Tibial nerve (tissue), 4 donors: ENCODE measurements around the gene PRDX5. TPM values are rescaled to one million over a fixed set of nuclear protein-coding genes. Genes with fewer than 3 reads are reported as not detected.

Experiments
- DNase-seq, 2 donors: peaks; one replicate each; pipeline ENCODE4 v3.0.0-alpha.2; 2019; ENCODE audit warnings: low spot score in 2 of 2
- H3K27ac ChIP-seq, 4 donors: fragments of 200-600 bp; sonication (generic) in 3 of 4; one replicate each; pipeline ENCODE4 v1.5.1; 2017 to 2019; ENCODE audit warnings: mild to moderate bottlenecking in 1 of 4
- H3K27me3 ChIP-seq, 2 donors: fragments of 200-600 bp; sonication (generic) in 1 of 2; one replicate each; pipeline versions ENCODE4 v1.5.1 to v1.6.0; 2017 to 2019
- H3K36me3 ChIP-seq, 3 donors: fragments of 200-600 bp; sonication (generic); one replicate each; pipeline ENCODE4 v1.5.1; 2018 to 2019
- H3K4me1 ChIP-seq, 4 donors: fragments of 200-600 bp; sonication (generic) in 3 of 4; one replicate each; pipeline ENCODE4 v1.5.1; 2017 to 2019
- H3K4me3 ChIP-seq, 4 donors: fragments of 200-600 bp; sonication (generic) in 3 of 4; one replicate each; pipeline ENCODE4 v1.5.1; 2017 to 2019; ENCODE audit warnings: mild to moderate bottlenecking in 1 of 4, moderate library complexity in 1 of 4
- H3K9me3 ChIP-seq, 4 donors: fragments of 200-600 bp; sonication (generic) in 3 of 4; one replicate each; pipeline ENCODE4 v1.5.1; 2017 to 2019
- EP300 ChIP-seq, 2 donors: sonication (generic); formaldehyde crosslinking; IDR thresholded peaks; one replicate each; pipeline ENCODE4 v1.6.1; 2017; ENCODE audit warnings: antibody characterized with exemption in 2 of 2, mild to moderate bottlenecking in 1 of 2
- POLR2A ChIP-seq, 2 donors: fragments of 450-650 bp; IDR thresholded peaks; one replicate each; pipeline ENCODE4 v1.6.1; 2017; ENCODE audit warnings: antibody characterized with exemption in 2 of 2, mild to moderate bottlenecking in 2 of 2, moderate library complexity in 2 of 2
- WGBS, 2 donors: methylation state at CpG; one replicate each; pipeline ENCODE4 v1.1.5; 2018; 5-methylcytosine and 5-hydroxymethylcytosine counted together
- total RNA-seq, 4 donors: library from RNA; depleted of rRNA; stranded (reverse); fragments of >200 nt; gene quantifications; one replicate each; pipeline ENCODE4 v1.1.0, GENCODE V29; 2016
- TF ChIP-seq, protein P1 (sequence below), 5 experiments: fragments of 200-600 bp in 3 of 5; fragments of 450-650 bp in 2 of 5; sonication (generic) in 3 of 5; IDR thresholded peaks; one replicate each; pipeline ENCODE4 v1.5.1; 2016 to 2019; ENCODE audit warnings: antibody characterized with exemption in 5 of 5, mild to moderate bottlenecking in 3 of 5, moderate library complexity in 2 of 5

The PRDX5 gene
- total RNA-seq, 4 donors from 2014 or later, result 142 to 246 (median 204) TPM

DNA sequence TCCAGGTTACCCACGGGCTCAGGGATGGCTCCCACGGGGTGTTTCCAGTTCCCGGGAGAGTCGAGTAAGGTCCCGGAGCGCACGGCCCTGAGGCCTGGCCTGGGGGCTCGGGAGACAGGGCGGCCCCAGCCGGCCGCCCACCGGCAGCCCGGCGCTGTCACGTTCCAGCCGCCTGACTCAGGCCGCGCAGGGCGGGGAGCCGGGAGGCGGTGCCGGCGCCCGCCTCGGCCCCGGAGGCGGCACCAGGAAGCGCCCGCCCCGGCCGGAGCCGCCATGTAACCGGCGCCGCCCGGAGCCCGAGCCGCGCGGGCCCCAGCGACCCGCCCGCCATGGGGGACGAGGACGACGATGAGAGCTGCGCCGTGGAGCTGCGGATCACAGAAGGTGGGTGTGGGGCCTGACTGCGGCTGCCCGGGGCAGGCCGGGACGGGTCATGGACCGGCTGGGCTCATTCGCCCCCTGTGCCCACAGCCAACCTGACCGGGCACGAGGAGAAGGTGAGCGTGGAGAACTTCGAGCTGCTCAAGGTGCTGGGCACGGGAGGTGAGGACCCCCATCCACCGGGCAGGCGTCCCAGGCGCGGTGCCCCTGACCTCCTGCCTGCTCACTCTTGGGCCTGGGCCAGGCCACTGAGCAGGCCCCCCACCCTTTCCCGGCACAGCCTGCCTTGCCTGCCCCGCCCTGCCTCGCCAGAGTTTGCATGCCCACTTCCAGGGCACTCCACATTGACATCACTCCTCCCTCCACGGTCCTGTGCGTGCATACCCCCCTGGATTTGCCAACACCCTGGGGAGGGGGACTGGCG is 41.2 kb downstream of the PRDX5 start, which contains the start of gene RPS6KA4:
Gene RPS6KA4 (plus strand): TSS at position 256 of the 805 bp plus-strand sequence. CDS start 74 bp downstream, at position 330.
- TF ChIP-seq EP300 (IDR thresholded peaks at IDR 0.05) (peak in 1 of 2 donors; percentile 66), POLR2A (IDR thresholded peaks at IDR 0.05) (peak; percentile 71 to 80)
- TF ChIP-seq, protein P1, sequence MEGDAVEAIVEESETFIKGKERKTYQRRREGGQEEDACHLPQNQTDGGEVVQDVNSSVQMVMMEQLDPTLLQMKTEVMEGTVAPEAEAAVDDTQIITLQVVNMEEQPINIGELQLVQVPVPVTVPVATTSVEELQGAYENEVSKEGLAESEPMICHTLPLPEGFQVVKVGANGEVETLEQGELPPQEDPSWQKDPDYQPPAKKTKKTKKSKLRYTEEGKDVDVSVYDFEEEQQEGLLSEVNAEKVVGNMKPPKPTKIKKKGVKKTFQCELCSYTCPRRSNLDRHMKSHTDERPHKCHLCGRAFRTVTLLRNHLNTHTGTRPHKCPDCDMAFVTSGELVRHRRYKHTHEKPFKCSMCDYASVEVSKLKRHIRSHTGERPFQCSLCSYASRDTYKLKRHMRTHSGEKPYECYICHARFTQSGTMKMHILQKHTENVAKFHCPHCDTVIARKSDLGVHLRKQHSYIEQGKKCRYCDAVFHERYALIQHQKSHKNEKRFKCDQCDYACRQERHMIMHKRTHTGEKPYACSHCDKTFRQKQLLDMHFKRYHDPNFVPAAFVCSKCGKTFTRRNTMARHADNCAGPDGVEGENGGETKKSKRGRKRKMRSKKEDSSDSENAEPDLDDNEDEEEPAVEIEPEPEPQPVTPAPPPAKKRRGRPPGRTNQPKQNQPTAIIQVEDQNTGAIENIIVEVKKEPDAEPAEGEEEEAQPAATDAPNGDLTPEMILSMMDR (IDR thresholded peaks at IDR 0.05), result peak in 2 of 5 experiments; percentile 49 to 63
- Histone ChIP-seq H3K4me1 (peaks cover 0 to 44% (median 27%) of the 10 kb centered on the region in 4 donors), H3K9me3 (no peaks in the 10 kb centered on the region), H3K36me3 (peaks cover 0 to 40% (median 4%) of the 10 kb centered on the region in 3 donors), H3K27ac (peak within 1 kb of the TSS; percentile 84 to 94 (median 90)), H3K27me3 (no peaks in the 10 kb centered on the region), H3K4me3 (peak within 1 kb of the TSS; percentile 73 to 93 (median 82))
- 0 to 1% methylated on average over 10 to 69 of the region's 70 CpGs for WGBS, 2 donors
- DNase-seq, result peak; percentile 14 to 49

DNA sequence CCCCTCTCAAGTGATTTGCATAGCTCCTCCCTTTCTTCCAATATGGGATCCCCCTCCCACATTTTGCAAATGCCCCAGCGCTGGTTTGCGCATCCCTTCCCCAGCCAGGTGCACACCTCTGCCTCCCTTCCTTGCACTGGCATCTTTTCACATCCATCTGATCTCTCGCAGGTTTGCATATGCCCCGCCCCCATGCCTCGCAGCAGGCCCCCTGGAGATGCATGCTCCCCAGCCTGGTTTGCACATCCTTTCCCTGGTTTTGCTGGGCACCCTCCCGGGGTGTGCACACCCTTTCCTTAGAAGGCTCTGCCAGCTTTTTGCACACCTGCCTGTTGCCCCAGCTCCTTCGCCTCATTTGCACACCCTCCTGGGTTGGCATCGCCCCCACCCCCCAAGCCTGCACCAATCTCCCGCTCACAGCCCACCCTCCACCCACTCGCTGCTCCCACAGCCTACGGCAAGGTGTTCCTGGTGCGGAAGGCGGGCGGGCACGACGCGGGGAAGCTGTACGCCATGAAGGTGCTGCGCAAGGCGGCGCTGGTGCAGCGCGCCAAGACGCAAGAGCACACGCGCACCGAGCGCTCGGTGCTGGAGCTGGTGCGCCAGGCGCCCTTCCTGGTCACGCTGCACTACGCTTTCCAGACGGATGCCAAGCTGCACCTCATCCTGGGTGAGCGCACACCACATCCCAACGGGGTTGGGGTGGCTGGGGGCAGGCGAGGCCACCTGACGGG is 42.0 kb downstream of the PRDX5 start:
- Histone ChIP-seq H3K4me1 (peaks cover 0 to 42% (median 27%) of the 10 kb centered on the region in 4 donors), H3K27ac (peak overlapping the region; percentile 84 to 93 (median 85)), H3K4me3 (peak overlapping the region; percentile 73 to 93 (median 82)), H3K36me3 (peaks cover 0 to 46% (median 6%) of the 10 kb centered on the region in 3 donors), H3K9me3 (no peaks in the 10 kb centered on the region), H3K27me3 (no peaks in the 10 kb centered on the region)
- 58 to 65% methylated on average over 33 to 37 of the region's 38 CpGs for WGBS, 2 donors
- TF ChIP-seq POLR2A (IDR thresholded peaks at IDR 0.05), result no peak
- TF ChIP-seq, protein P1 (IDR thresholded peaks at IDR 0.05), result no peak
- no peak for TF ChIP-seq EP300 (IDR thresholded peaks at IDR 0.05)
- no peak for DNase-seq

DNA sequence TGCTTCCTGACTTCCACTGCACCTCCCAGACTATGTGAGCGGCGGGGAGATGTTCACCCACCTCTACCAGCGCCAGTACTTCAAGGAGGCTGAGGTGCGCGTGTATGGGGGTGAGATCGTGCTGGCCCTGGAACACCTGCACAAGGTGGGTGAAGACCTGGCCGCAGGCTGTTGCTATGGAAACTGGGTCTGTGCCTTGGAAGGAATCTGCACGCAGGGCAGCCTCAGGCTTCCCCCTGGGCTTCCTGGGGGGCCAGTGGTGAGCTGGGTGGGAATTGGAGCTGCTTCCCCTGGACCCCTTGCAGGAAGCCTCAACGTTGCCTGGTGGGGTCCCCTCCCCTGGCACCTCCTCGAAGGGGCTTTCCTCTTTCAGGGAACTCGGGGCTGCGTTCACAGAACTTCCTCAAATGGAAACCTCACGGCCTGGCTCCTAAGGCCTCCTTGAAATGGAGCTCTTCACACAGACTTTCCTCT is 42.6 kb downstream of the PRDX5 start:
- Histone ChIP-seq H3K9me3 (no peaks in the 10 kb centered on the region), H3K27ac (no peak overlapping the region), H3K4me3 (peak overlapping the region in 2 of 4 donors; percentile 85 to 93), H3K4me1 (peaks cover 0 to 36% (median 24%) of the 10 kb centered on the region in 4 donors), H3K36me3 (peaks cover 0 to 52% (median 11%) of the 10 kb centered on the region in 3 donors), H3K27me3 (no peaks in the 10 kb centered on the region)
- no peak for DNase-seq
- WGBS, 2 donors, result 69% methylated on average over 10 to 13 of the region's 13 CpGs
- TF ChIP-seq POLR2A (IDR thresholded peaks at IDR 0.05), result no peak
- no peak for TF ChIP-seq EP300 (IDR thresholded peaks at IDR 0.05)
- TF ChIP-seq, protein P1 (IDR thresholded peaks at IDR 0.05), result no peak

DNA sequence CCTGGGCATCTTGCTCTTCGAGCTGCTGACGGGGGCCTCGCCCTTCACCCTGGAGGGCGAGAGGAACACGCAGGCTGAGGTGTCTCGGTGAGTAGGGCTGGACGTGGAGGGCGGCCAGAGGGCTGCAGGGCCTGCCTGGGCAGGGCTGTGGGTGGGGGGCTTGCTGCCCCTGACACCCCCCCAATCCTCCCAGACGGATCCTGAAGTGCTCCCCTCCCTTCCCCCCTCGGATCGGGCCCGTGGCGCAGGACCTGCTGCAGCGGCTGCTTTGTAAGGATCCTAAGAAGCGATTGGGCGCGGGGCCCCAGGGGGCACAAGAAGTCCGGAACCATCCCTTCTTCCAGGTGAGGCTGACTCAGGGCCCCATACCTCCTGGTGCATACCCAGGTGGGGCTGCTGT is 43.7 kb downstream of the PRDX5 start:
- TF ChIP-seq EP300 (IDR thresholded peaks at IDR 0.05), result no peak
- TF ChIP-seq POLR2A (IDR thresholded peaks at IDR 0.05), result no peak
- TF ChIP-seq, protein P1 (IDR thresholded peaks at IDR 0.05), result no peak
- H3K4me1 ChIP-seq, result peaks cover 0 to 33% (median 24%) of the 10 kb centered on the region in 4 donors
- no peaks in the 10 kb centered on the region for H3K27me3 ChIP-seq
- no peak for DNase-seq
- H3K27ac ChIP-seq, result no peak overlapping the region
- no peaks in the 10 kb centered on the region for H3K9me3 ChIP-seq
- H3K4me3 ChIP-seq, result no peak overlapping the region
- WGBS, 2 donors, result 90% methylated on average over 14 to 17 of the region's 18 CpGs
- peaks cover 0 to 64% (median 14%) of the 10 kb centered on the region in 3 donors for H3K36me3 ChIP-seq
